NCI-H82 treated with DMSO at 0.1 percent for 48 hours (cell line): ENCODE measurements around the gene RAPGEF1.
"Not testable (repeated sequence)": the region's sequence is repeated elsewhere in the genome, so short reads cannot be mapped to it uniquely, and the experiment has no call there.

ENCODE experiments used
- DNase-seq: peaks from one replicate; lab custom pipeline; 2025; ENCODE audit not compliant: unreplicated experiment; lab: John Stamatoyannopoulos, UW

The RAPGEF1 gene

GRCh38 chr9:131566158-131566557 is 173.7 kb downstream of the RAPGEF1 start:
- no peak for DNase-seq

- DNase-seq: no peak
Measured at GRCh38 chr9:131565369-131565768, 174.5 kb downstream of the RAPGEF1 start.

GRCh38 chr9:131562032-131562959 is 177.6 kb downstream of the RAPGEF1 start:
- no peak for DNase-seq

- no peak for DNase-seq
Measured at GRCh38 chr9:131559421-131560000, 180.4 kb downstream of the RAPGEF1 start.

GRCh38 chr9:131557855-131558548 is 181.9 kb downstream of the RAPGEF1 start:
- no peak for DNase-seq

GRCh38 chr9:131555841-131556673 is 183.8 kb downstream of the RAPGEF1 start:
- no peak for DNase-seq

GRCh38 chr9:131554843-131555351 is 185.0 kb downstream of the RAPGEF1 start:
- no peak for DNase-seq

- no peak for DNase-seq
Measured at GRCh38 chr9:131554087-131554842, 185.6 kb downstream of the RAPGEF1 start.

GRCh38 chr9:131552030-131552429 is 187.8 kb downstream of the RAPGEF1 start:
- no peak for DNase-seq

- peak; percentile 9 for DNase-seq
Measured at GRCh38 chr9:131550465-131550864, 189.4 kb downstream of the RAPGEF1 start.

- DNase-seq: not testable (repeated sequence)
Measured at GRCh38 chr9:131549186-131549585, 190.7 kb downstream of the RAPGEF1 start.

GRCh38 chr9:131546336-131547084 is 193.4 kb downstream of the RAPGEF1 start:
- DNase-seq: peak; percentile 7

GRCh38 chr9:131545786-131546335 is 194.0 kb downstream of the RAPGEF1 start:
- DNase-seq: no peak

GRCh38 chr9:131545003-131545785 is 194.7 kb downstream of the RAPGEF1 start, which contains the start of gene PRRT1B:
Gene PRRT1B, plus strand, starts transcription at chr9:131545523. Its CDS starts 93 bp downstream, at chr9:131545616.
- no peak for DNase-seq

GRCh38 chr9:131543141-131543540 is 196.7 kb downstream of the RAPGEF1 start:
- DNase-seq: no peak

GRCh38 chr9:131539223-131539923 is 200.5 kb downstream of the RAPGEF1 start:
- no peak for DNase-seq

GRCh38 chr9:131537946-131538345 is 201.9 kb downstream of the RAPGEF1 start:
- no peak for DNase-seq
